Activated CD8-positive, alpha-beta memory T cell treated with anti-CD3 and anti-CD28 coated beads for 36 hours (primary cell): ENCODE data around the gene C9orf152. TPM values are rescaled to one million over a fixed set of nuclear protein-coding genes. Genes with fewer than 3 reads are reported as not detected.
"Not testable (repeated sequence)": the region's sequence is repeated elsewhere in the genome, so short reads cannot be mapped to it uniquely, and the experiment has no call there.

ENCODE experiments used
- CTCF ChIA-PET: fragments of 350-600 bp; sonication (Branson Sonifier 250); formaldehyde crosslinking; loops from one replicate; lab custom pipeline; 2021; ENCODE audit warnings: antibody characterized with exemption; lab: Charles Lee
- POLR2A ChIA-PET: fragments of 350-600 bp; sonication (Branson Sonifier 250); formaldehyde crosslinking; loops from one replicate; lab custom pipeline; 2021; ENCODE audit warnings: antibody characterized with exemption; lab: Charles Lee
- total RNA-seq, 2 experiments: library from RNA; stranded (reverse); gene quantifications; one replicate each; pipeline ENCODE4 v1.2.3, GENCODE V29; 2021

Gene C9orf152, protein sequence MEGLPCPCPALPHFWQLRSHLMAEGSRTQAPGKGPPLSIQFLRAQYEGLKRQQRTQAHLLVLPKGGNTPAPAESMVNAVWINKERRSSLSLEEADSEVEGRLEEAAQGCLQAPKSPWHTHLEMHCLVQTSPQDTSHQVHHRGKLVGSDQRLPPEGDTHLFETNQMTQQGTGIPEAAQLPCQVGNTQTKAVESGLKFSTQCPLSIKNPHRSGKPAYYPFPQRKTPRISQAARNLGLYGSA
- total RNA-seq = not detected

DNA sequence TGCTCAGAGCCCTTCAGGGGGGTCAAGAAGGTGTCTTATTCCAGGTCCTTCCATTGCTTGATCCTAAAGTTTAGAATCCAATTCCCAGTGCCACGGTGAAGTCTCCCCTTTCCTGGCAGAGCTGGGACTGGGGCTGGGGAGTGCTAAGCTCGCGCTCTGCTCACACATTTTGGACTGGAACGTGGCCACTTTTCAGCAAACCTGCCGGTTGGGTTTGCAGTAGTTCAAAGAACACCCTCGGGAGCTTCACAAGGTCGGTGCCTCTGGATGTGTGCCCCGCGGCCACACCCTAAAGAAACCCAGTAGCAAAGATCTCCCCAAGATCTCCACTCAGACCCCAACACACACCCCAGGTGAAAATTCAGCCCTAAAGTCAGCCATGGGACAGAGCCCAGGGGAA is at the start of gene C9orf152:
C9orf152 (minus strand) TSS at position 129 of the 400 bp plus-strand sequence. CDS start 580 bp downstream, outside the sequence.
- POLR2A ChIA-PET = no interaction called here
- CTCF ChIA-PET = no interaction called here

DNA sequence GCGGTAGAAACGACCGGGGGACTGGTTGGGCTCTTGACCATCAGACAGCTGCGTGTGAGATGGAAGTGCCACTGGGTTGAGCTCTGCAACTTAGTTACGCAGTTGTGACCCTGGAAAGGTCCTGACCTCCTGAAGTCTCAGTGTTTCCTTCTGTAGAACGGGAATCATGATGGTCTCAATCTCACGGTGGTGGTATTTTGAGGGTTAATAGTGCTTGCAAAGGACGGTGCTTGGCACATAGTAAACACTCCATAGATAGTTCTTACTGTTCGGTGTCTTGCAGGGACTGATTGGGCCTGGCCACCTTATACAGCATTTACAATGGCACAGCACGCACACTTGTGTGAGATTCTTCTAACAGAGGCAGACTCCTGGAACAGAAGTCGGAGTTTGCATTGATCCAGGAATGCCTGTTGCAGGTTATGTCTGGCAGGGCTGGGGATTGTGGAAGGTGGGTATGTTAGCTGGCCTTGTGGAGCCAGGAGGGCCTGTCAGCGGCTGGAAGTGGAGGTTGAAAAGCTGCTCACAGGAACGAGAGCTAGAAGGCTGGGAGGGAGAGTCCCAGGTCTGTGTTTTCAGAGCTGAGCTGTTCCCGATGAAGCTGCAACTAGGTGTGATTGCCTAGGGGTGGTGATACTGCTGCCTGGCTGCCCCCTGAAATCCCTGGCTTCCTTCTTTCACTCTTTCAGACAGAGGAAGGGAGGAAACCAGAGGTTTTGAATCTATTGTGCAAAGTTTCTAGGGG is 49.3 kb upstream of the C9orf152 start:
- ChIA-PET POLR2A (interaction anchor here (0.6 to 1.2 kb wide), 5 partner anchors 10 to 1031 kb away, joined by 3 to 12 read pairs (median 3); no protein-coding TSS in a partner anchor), CTCF (interaction anchor here (0.6 kb wide), 1 partner anchor 90 kb away, joined by 3 read pairs; no protein-coding TSS in a partner anchor)

DNA sequence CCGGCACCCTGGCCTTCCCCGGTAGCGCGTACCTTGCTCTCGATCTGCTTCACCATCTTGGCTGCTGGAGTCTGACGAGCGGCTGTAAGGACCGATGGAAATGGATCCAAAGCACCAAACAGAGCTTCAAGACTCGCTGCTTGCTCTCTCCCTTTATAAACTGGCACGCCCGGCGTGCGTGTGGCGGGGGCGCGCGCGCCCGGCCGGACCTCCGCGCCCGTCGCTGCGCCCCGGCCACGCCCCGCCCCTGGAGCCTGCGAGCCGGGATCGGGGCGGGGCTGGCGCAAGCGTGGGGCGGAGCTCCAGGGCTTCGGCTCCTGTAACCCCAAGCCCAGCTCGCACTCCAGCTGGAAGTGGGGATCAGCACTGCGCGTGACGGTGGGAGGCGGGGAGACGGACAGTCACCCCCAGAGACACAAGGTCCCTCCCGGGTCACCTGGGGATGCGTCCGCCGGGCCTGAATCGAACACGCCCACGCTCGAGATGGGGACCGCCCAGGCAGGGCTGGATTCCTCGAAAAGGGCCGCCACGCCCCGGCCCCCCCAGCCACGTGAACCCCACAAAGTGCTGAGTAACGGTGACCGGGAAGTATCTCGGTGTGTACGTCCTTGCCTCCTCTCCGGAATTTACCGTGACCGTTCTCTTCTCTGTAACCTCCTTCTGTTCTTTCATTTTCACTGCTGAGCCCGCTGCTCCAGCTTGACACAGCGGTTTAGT is 48.6 kb upstream of the C9orf152 start, which contains the start of gene TXN:
TXN (minus strand) TSS at position 128 of the 717 bp plus-strand sequence; CDS start at position 56, 72 bp downstream.
- CTCF ChIA-PET = interaction anchor here (0.6 to 0.7 kb wide), 2 partner anchors 89 to 431 kb away, joined by 3 read pairs; no protein-coding TSS in a partner anchor
- POLR2A ChIA-PET = interaction anchor here (0.6 to 1.2 kb wide), 7 partner anchors 9 to 1032 kb away, joined by 3 to 12 read pairs (median 3); no protein-coding TSS in a partner anchor

DNA sequence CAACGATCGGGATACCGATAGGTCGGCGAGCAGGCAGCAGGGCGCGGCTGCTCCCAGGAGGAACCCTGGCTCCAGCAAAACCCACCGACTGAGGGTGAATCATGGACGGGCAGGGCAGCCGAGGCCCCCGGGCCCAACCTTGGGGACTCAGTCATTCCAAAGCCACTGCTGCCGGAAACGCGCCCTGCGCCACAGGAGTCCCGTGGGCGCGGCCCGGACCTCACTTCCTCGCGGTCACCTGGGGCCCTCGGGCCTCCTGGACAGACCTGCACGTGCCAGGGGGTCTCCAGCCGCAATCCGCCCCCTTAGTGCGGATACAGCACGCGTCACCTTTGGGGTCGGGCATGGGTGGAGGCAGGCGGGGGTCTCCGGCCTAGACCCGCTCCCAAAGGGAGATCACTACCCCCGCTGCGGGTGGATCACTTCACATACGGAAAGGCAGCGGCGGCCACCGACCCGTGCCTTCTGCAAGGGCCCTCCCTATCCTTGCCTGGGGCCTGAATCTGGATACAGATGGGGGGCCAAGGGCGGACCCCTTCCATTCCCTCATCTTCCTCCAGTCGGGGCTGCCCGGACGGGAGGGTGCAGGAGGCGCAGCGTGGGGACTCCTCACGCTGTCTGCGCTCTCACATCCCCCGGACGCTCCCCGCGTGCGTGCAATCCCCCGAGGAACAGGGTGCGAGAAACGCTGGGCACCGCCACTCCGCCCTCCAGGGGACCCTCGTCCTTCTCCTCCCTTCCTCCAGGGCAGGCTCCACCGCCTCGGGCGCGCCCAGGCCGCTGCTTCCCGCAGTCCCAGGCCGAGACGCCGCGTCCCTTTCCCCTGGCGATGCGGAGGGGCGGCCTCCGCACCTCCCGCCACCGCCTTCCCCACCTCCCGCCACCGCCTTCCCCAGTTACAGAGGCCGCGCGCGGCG is 47.8 kb upstream of the C9orf152 start:
- ChIA-PET POLR2A (interaction anchor here (0.7 to 1.2 kb wide), 6 partner anchors 8 to 1033 kb away, joined by 3 to 12 read pairs (median 4); no protein-coding TSS in a partner anchor), CTCF (interaction anchor here (0.7 kb wide), 1 partner anchor 431 kb away, joined by 3 read pairs; no protein-coding TSS in a partner anchor)

DNA sequence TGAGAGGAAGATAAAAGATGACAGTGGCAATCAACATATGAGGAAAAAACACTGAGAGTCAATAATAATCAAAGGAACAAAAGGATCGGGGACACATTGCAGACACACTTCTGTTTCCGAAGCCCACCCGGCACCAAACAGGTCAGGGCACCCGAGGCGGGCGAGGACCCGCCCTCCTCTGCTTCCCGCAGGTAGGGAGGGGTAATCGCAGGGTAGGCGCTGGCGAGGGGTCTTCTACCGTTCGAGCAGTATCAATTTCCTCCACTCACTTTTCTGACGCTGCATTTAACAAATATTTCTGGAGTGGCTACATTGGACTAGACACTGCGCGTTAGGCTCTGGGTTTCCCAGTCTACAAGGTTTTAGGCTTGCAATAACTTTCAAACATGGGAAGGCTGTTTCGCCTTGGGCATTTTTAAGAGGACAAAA is 47.1 kb upstream of the C9orf152 start:
- ChIA-PET CTCF (no interaction called here), POLR2A (no interaction called here)

DNA sequence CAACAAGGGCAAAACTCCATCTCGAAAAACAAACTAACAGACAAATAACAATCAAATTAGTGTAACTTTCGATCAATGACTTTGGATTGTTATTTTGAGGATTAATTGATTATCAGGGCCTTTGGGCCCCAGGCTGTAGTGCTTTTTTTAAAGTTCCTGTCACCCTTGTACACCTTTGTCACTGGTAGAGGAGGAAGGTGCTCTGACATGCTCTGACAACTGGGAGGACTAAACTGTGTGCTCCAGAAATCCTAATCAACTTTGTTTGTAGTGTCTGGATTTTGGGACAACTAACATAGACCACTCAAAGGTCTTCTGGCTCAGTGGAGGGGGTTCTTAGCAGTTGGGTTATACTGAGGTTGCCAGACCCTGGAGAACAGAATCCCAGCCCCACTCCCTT is 46.5 kb upstream of the C9orf152 start:
- CTCF ChIA-PET = no interaction called here
- POLR2A ChIA-PET = no interaction called here

DNA sequence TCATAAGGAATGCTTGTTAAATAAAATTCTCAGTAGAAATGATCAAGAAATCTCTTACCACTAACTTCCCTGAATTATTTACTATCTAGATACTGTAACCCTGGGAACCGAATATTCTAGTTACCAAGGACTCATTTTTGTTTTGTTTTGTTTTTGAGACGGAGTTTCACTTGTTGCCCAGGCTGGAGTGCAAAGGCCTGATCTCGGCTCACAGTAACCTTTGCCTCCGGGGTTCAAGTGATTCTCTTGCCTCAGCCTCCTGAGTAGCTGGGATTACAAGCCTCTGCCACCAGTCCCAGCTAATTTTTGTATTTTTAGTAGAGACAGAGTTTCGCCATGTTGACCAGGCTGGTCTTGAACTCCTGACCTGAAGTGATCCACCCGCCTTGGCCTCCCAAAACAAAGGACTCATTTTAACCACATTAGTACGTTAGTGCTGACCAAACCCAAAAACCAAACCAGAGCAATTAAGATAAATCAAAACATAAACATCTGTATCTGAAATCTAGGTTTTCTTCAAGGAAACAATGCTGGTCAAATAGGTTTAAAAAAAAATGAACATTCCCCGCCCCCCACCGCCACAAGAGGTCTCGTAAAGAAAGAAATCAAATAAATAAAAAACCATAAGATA is 44.7 kb upstream of the C9orf152 start:
- ChIA-PET CTCF (no interaction called here), POLR2A (interaction anchor here (0.6 kb wide), 2 partner anchors 175 to 206 kb away, joined by 3 read pairs; no protein-coding TSS in a partner anchor)

DNA sequence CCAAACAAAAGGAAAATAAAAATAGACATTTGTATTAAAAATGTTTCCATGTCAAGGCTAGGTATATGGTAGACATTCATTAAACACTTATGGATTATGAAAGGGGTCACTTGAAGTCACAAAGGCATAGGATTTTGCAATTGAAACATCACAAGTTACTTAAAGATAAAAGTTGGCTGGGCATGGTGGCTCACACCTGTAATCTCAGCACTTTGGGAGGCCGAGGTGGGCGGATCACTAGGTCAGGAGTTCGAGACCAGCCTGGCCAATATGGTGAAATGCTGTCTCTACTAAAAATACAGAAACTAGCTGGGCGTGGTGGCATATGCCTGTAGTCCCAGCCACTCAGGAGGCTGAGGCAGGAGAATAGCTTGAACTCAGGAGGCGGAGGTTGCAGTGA is 43.8 kb upstream of the C9orf152 start:
- POLR2A ChIA-PET, CTCF ChIA-PET: not testable (repeated sequence)

DNA sequence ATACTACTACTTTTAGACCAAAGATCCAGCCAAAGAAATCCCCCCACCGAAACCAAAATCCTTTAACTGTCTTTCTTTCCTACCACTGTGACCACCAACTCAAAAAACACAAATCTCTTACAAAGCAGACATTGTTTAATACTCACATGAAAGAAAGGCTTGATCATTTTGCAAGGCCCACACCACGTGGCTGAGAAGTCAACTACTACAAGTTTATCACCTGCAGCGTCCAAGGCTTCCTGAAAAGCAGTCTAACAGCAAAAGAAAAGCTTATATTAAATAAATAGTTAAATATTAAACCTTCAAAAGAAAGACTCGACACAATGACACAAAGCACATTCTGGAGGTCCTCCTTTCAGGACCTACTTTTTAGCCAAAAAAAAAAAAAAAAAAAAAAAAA is 43.3 kb upstream of the C9orf152 start:
- POLR2A ChIA-PET = no interaction called here

DNA sequence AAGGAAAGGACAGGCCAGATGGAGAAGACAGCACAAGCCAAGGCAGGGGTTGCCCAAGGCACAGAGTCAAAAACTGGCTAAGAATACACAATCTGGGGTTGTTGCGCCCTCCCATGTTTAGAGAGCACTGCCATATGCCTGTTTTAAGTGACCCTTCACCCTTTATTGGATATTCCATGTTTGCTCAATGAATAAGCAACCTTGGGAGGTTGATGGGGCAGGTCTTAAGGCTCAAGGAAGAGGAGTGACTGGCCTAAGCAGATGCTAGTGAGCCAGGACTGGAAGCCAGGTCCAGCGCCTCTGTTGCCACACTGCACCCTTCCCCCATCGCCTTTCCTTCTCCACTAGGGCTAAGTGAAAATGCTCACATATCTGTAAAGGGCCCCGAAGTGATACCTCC is 41.6 kb upstream of the C9orf152 start:
- ChIA-PET CTCF (interaction anchor here (0.7 kb wide), 1 partner anchor 19 kb away, joined by 4 read pairs; no protein-coding TSS in a partner anchor), POLR2A (no interaction called here)

More for the DNA sequence above, 43.3 kb upstream of the C9orf152 start:
- CTCF ChIA-PET = interaction anchor here (0.7 kb wide), 1 partner anchor 185 kb away, joined by 7 read pairs; no protein-coding TSS in a partner anchor

DNA sequence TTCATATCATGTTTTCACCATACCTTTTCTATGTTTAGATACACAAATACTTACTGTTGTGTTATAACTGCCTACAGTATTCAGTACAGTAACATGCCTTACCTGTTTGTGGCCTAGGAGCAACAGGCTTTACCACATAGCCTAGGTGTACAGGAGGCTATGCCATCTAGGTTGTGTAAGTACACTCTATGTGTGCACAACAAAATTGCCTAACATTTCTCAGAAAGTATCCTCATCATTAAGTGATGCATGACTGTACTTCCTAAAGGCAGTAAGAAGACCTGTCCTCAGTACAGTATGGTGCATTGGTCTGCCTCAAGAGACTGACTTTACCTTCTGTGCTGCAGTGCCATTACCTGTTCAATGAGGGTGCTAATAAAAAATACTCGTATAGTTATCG is 40.4 kb upstream of the C9orf152 start:
- CTCF ChIA-PET = interaction anchor here (0.7 kb wide), 1 partner anchor 848 kb away, joined by 3 read pairs; no protein-coding TSS in a partner anchor
- POLR2A ChIA-PET = no interaction called here

DNA sequence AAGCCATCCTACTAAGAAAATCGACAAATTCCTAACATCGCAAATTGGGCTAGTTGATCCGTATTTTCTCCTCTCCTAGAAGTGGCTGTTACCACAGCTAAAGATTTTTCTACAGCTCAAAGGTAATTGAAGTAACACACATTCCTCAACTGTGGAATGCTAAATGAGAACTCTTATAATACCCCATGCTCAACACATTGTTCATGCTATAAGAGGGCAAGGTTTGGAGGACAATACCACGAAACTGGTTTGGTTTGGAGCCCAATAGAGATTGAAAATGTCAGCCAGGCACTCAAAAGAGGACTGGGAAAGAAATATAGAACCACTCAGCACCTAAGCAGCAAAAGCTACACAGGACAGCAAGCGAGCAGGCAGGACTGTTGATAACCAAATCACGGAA is 38.3 kb upstream of the C9orf152 start:
- ChIA-PET CTCF (no interaction called here), POLR2A (no interaction called here)

DNA sequence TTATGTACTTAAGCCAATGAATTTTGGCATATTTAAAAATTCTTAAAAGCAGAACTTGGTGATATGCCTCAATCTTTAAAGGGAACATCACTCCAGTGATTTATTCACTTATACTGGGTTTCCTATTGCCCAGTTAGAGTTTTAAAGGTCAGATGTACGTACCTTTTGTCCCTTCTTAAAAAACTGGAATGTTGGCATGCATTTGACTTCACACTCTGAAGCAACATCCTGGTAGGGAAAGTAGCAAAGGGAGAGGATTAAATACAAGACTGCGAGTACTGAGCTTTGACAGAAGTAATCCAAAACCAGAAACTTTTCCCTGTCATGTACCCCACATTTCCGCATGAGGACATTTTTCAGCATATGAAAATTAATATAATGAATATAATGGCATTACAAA is 36.7 kb upstream of the C9orf152 start:
- CTCF ChIA-PET = no interaction called here
- POLR2A ChIA-PET = no interaction called here

DNA sequence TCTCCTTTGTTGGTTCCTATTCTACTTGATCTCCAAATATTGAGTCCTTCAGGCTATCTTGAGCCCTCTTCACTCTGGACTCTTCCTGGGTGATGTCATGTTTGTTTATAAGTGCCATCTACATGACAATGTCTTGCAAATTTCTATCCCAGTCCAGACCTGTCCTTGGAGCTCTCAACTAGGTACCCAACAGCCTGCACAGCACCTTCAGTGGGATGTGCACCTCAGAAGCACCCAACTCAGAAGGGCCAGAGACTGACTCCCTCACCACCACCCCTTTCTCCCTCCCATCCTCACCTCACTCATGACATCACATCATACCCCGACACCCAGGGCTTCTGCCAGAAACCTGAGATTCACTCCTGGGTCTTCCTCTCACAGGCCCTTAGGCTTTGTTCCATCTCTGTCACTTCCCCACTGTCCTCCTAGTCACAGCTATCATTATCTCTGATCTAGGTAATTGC is 33.9 kb upstream of the C9orf152 start:
- POLR2A ChIA-PET = no interaction called here
- CTCF ChIA-PET = no interaction called here

DNA sequence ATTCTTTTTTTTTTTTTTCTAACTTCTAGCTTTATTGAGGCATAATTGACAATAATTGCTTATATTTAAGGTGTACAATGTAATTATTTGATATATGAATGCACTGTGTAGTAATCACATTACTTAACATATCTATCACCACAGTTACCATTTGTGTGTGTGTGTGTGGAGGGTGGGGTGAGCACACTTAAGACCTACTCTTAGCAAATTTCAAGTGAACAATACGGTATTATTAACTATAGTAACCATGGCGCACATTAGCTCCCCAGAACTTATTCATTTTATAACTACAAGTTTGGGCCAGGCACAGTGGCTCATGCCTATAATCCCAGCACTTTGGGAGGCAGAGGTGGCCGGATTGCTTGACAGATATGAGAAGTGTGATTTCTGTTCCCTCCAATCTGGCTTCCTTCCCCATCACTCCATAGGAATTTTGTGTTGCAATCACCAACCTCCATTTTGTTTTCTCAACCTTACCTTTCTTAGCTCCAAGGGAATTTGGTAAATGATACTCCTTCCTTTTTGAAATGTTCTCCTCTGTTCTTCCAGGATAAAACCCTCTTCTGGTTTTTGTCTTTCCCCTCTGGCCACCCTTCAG is 33.4 kb upstream of the C9orf152 start:
- CTCF ChIA-PET = no interaction called here
- POLR2A ChIA-PET = no interaction called here

DNA sequence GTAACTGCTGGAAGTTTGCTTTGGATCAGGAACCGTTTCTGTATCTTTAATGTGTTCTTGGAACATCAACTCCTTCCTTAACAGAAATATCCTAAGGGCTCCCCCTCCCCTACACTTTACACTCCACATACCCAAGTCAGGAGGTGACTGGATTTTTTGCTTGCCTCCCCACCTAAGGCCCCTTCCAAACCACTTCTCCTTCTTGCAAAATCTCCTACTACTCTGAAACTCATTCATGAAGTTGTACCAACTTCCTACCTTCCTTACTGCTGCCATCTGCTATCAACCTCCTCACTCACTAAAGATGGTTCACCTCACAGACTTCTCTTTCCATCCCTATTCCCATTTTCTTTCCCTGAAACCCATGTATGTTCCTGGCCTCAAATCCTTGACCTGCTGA is 32.2 kb upstream of the C9orf152 start:
- ChIA-PET CTCF (no interaction called here), POLR2A (no interaction called here)

DNA sequence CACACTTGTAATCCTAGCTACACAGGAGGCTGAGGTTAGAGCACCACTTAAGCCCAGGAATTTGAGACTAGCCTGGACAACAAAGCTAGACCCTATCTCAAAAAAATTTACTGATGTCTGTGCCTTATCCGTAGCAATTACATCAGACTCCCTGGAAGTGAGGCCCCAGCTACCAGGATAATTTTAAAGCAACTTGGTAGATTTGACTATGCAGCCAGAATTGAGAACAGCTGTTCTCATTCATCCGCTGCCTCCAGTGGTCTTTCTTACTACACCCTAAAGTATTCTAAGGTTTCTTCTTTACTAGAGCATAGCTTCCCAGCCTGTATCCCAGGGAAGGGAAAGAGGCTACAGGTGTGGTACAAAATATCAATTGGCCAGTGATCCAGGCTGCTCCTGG is 20.4 kb upstream of the C9orf152 start:
- CTCF ChIA-PET = no interaction called here
- POLR2A ChIA-PET = no interaction called here
